ENCODE data around the gene DNAH7. TPM values are rescaled to one million over a fixed set of nuclear protein-coding genes. Genes with fewer than 3 reads are reported as not detected.

The DNAH7 gene
- total and polyA plus RNA-seq, 2 of the 4 experiments (the other 2 are of a cell fraction): 0.22 to 0.36 TPM

- no peak overlapping the region for H2AK9ac ChIP-seq (replicated peaks; ENCODE audit: low read depth, low read length, poor library complexity)
- no CpG with 5 or more reads among the region's 4 CpGs for WGBS, 2 experiments (ENCODE audit: extremely low coverage in 2 of 2, insufficient read length in 1 of 2)
- H3K14ac ChIP-seq (replicated peaks; ENCODE audit: low read depth, low read length): no peak overlapping the region
- no peak overlapping the region for H3K9ac ChIP-seq (ENCODE audit: low read depth, low read length)
- no TSS peak for BruUV-seq (replicated peaks)
- no peak overlapping the region for H3K4ac ChIP-seq (ENCODE audit: low read depth, low read length)
- intact Hi-C loops (cut with micrococcal nuclease) (no loop called here), in situ Hi-C loops (cut with MboI; ENCODE audit: low sequenced_read_pairs) (no loop called here), dilution Hi-C loops (cut with HindIII; ENCODE audit: low sequenced_read_pairs, unreplicated experiment) (no loop called here)
- no peak overlapping the region for H4K5ac ChIP-seq (ENCODE audit: low read depth, low read length)
- CTCF ChIA-PET: no interaction called here
- H3K4me3 ChIP-seq (ENCODE audit: insufficient read depth, low read depth, low read length): no peak overlapping the region
- H3K4me1 ChIP-seq (ENCODE audit: control insufficient read depth, insufficient read depth, low read length): peaks cover 6% of the 10 kb centered on the region
- H4K8ac ChIP-seq (ENCODE audit: low read depth in 2 of 2, low read length in 2 of 2): no peak overlapping the region
- H3K27me3 ChIP-seq (ENCODE audit: control insufficient read depth, insufficient read depth, low read length): no peaks in the 10 kb centered on the region
- no peaks in the 10 kb centered on the region for H3K36me3 ChIP-seq (ENCODE audit: control insufficient read depth, insufficient read depth, low read length)
- H4K91ac ChIP-seq (ENCODE audit: insufficient read depth, low read depth, low read length): no peak overlapping the region
- H3K79me1 ChIP-seq (ENCODE audit: low read depth in 1 of 2, low read length in 2 of 2): no peaks in the 10 kb centered on the region
- H4K20me1 ChIP-seq (ENCODE audit: insufficient read depth, low read length): no peaks in the 10 kb centered on the region
- H3K56ac ChIP-seq (ENCODE audit: extremely low read depth, insufficient read depth, low read length): no peak overlapping the region
- POLR2A ChIA-PET (ENCODE audit: unreplicated experiment): no interaction called here
- no peak overlapping the region for H3K18ac ChIP-seq (ENCODE audit: low read depth, low read length)
- no peaks in the 10 kb centered on the region for H3K9me1 ChIP-seq (ENCODE audit: insufficient read depth, low read length)
- H2BK5ac ChIP-seq (ENCODE audit: low read depth, low read length, poor library complexity, severe bottlenecking): no peak overlapping the region
- H2AFZ ChIP-seq (replicated peaks; ENCODE audit: low read length, poor library complexity): no peak overlapping the region
- H3K4me2 ChIP-seq (ENCODE audit: low read depth, low read length): no peak overlapping the region
- no peaks in the 10 kb centered on the region for H3K9me3 ChIP-seq (ENCODE audit: control insufficient read depth, insufficient read depth, low read length)
- no peak overlapping the region for H2BK15ac ChIP-seq (ENCODE audit: low read depth, low read length)
- no peak overlapping the region for H3K27ac ChIP-seq (ENCODE audit: insufficient read depth, low read length)
- no peak overlapping the region for H2AK5ac ChIP-seq (ENCODE audit: low read depth, low read length)
- H2BK120ac ChIP-seq (ENCODE audit: low read depth, low read length): no peak overlapping the region
- H3K23ac ChIP-seq (ENCODE audit: low read depth, low read length): no peak overlapping the region
- DNase-seq (no peak), ATAC-seq (ENCODE audit: low read depth) (no peak)
- no peak overlapping the region for H2BK20ac ChIP-seq (ENCODE audit: low read depth, low read length)
- TF ChIP-seq CEBPB (IDR thresholded peaks at IDR 0.05; ENCODE audit: low read depth, low read length) (no peak), NFE2L2 (IDR thresholded peaks at IDR 0.05; ENCODE audit: low read depth, low read length) (no peak), ELK1 (IDR thresholded peaks at IDR 0.05; ENCODE audit: borderline replicate concordance, low read depth, low read length) (no peak), SMC3 (IDR thresholded peaks at IDR 0.05; ENCODE audit: low read depth, low read length) (no peak), RFX5 (IDR thresholded peaks at IDR 0.05; ENCODE audit: low read depth, low read length) (no peak), MXI1 (IDR thresholded peaks at IDR 0.05; ENCODE audit: borderline replicate concordance, low read depth, low read length) (no peak), RCOR1 (IDR thresholded peaks at IDR 0.05; ENCODE audit: insufficient replicate concordance, low read length) (no peak), CTCF (conservative IDR thresholded peaks at IDR 0.05; ENCODE audit: low read depth, low read length) (no peak), USF2 (IDR thresholded peaks at IDR 0.05; ENCODE audit: low read depth, low read length) (no peak), FOS (IDR thresholded peaks at IDR 0.05; ENCODE audit: low read depth, low read length) (no peak), MAZ (IDR thresholded peaks at IDR 0.05; ENCODE audit: borderline replicate concordance, low read depth, low read length) (no peak), CHD1 (IDR thresholded peaks at IDR 0.05; ENCODE audit: low read depth, low read length) (no peak), POLR2A (IDR thresholded peaks at IDR 0.05; ENCODE audit: low read depth, low read length) (no peak), BHLHE40 (IDR thresholded peaks at IDR 0.05; ENCODE audit: low read depth, low read length) (no peak), RAD21 (IDR thresholded peaks at IDR 0.05; ENCODE audit: low read length) (no peak), MAFK (IDR thresholded peaks at IDR 0.05; ENCODE audit: low read depth, low read length) (no peak)
Observed at GRCh38 chr2:196117214-196117705, 48.6 kb upstream of the DNAH7 start.

Data from IMR-90 (cell line).